T-cell (primary cell): ENCODE results near the gene PPP2R1B. TPM values are rescaled to one million over a fixed set of nuclear protein-coding genes. Genes with fewer than 3 reads are reported as not detected.

Source experiments
- ATAC-seq, 4 experiments: fragments of 200-7000 bp in 3 of 4; fragments of 150-1000 bp in 1 of 4; cut with Tn5 transposase; replicated peaks in 1 of 4; 1 replicate in 3 of 4; 2 replicates in 1 of 4; pipeline ENCODE4 v1.10.0; 2021; ENCODE audit warnings: moderate library complexity in 3 of 4, mild to moderate bottlenecking in 2 of 4, moderate number of reproducible peaks in 1 of 4
- CTCF ChIA-PET, 2 donors: fragments of 300-600 bp; sonication (Branson Sonifier 250); formaldehyde crosslinking; loops; one replicate each; lab custom pipeline; 2022; ENCODE audit warnings: antibody characterized with exemption in 2 of 2; lab: Charles Lee
- POLR2A ChIA-PET, 2 donors: fragments of 300-600 bp; sonication (Branson Sonifier 250); formaldehyde crosslinking; loops; one replicate each; lab custom pipeline; 2022; ENCODE audit warnings: antibody characterized with exemption in 2 of 2; lab: Charles Lee
- DNase-seq, 35 experiments: peaks; one replicate each; pipeline versions ENCODE4 v3.0.0 to v3.0.0-alpha.2; 2013 to 2023
- H3K27ac ChIP-seq: one replicate; pipeline ENCODE4 v1.5.1; 2013; ENCODE audit warnings: low read length
- H3K27me3 ChIP-seq, 2 experiments: replicated peaks in 1 of 2; 1 replicate in 1 of 2; 2 replicates in 1 of 2; pipeline versions ENCODE4 v1.6.1 to v1.7.0; 2013; ENCODE audit warnings: low read length in 1 of 2, mixed read lengths in 1 of 2; ENCODE audit not compliant: control insufficient read depth in 2 of 2, insufficient read depth in 2 of 2; ENCODE audit errors: extremely low read depth in 1 of 2
- H3K36me3 ChIP-seq, 2 donors: 1 replicate in 1 of 2; 2 replicates in 1 of 2; pipeline versions ENCODE4 v1.6.1 to v1.7.0; 2013; ENCODE audit warnings: low read length in 1 of 2; ENCODE audit not compliant: control insufficient read depth in 2 of 2, insufficient read depth in 1 of 2; ENCODE audit errors: extremely low read depth in 1 of 2
- H3K4me1 ChIP-seq, 2 experiments: 1 replicate in 1 of 2; 2 replicates in 1 of 2; pipeline versions ENCODE4 v1.6.1 to v1.7.0; 2013; ENCODE audit warnings: low read length in 2 of 2, mixed read lengths in 1 of 2; ENCODE audit not compliant: insufficient read depth in 2 of 2, control insufficient read depth in 1 of 2; ENCODE audit errors: extremely low read depth in 1 of 2
- H3K4me3 ChIP-seq, 2 donors: 1 replicate in 1 of 2; 2 replicates in 1 of 2; pipeline versions ENCODE4 v1.5.1 to v1.7.0; 2013; ENCODE audit warnings: mild to moderate bottlenecking in 2 of 2, low read length in 1 of 2, moderate library complexity in 1 of 2; ENCODE audit not compliant: control insufficient read depth in 1 of 2; ENCODE audit errors: extremely low read depth in 1 of 2
- H3K9me3 ChIP-seq: 2 replicates; pipeline ENCODE4 v1.7.0; 2013
- H3K27ac Mint-ChIP-seq, 2 donors: one replicate each; pipeline ENCODE4 v1.8.0; 2020 to 2021; ENCODE audit warnings: mild to moderate bottlenecking in 2 of 2, mixed read lengths in 2 of 2
- H3K27me3 Mint-ChIP-seq, 2 donors: one replicate each; pipeline ENCODE4 v1.8.0; 2021 to 2022; ENCODE audit warnings: mixed read lengths in 2 of 2
- H3K36me3 Mint-ChIP-seq: one replicate; pipeline ENCODE4 v1.8.0; 2021; ENCODE audit warnings: mixed read lengths
- H3K4me1 Mint-ChIP-seq, 3 donors: one replicate each; pipeline ENCODE4 v1.8.0; 2020 to 2022; ENCODE audit warnings: mixed read lengths in 3 of 3, mild to moderate bottlenecking in 1 of 3
- H3K4me3 Mint-ChIP-seq, 3 donors: one replicate each; pipeline ENCODE4 v1.8.0; 2020 to 2022; ENCODE audit warnings: mild to moderate bottlenecking in 3 of 3, mixed read lengths in 3 of 3, moderate library complexity in 3 of 3
- H3K9me3 Mint-ChIP-seq, 3 donors: one replicate each; pipeline ENCODE4 v1.8.0; 2020 to 2022; ENCODE audit warnings: mixed read lengths in 3 of 3
- WGBS: methylation state at CpG from one replicate; pipeline ENCODE4 v1.1.5; 2013; ENCODE audit warnings: missing lambda C conversion rate; ENCODE audit not compliant: insufficient coverage; 5-methylcytosine and 5-hydroxymethylcytosine counted together
- total RNA-seq, 35 experiments: library from RNA in 6 of 35; stranded (reverse) in 6 of 35; fragments of 120-200 nt in 1 of 35; gene quantifications; one replicate each; pipeline versions ENCODE4 v1.2.1 to v1.2.4 and lab custom pipeline; 2013 to 2026

The PPP2R1B gene
- total RNA-seq (10 to 100 TPM; 34.2 to 44.1 (median 37.4) TPM), total RNA-seq (lab: John Stamatoyannopoulos, UW) (42.3 to 104 (median 60.4) reads per million in 29 experiments)
- 23.3 TPM for total RNA-seq (2013)

- H3K4me1 ChIP-seq, result peaks cover 8 to 15% of the 10 kb centered on the region in 2 experiments
- peaks cover 17% of the 10 kb centered on the region for H3K36me3 Mint-ChIP-seq
- ChIA-PET CTCF (interaction anchor here (0.6 to 3.0 kb wide), 8 partner anchors 10 to 179 kb away, joined by 3 to 23 read pairs (median 8); partner anchors contain the start of gene ALG9 (in 1 of the 2)), POLR2A (interaction anchor here (0.6 to 0.9 kb wide), 4 partner anchors 12 to 116 kb away, joined by 3 to 4 read pairs (median 3); no protein-coding TSS in a partner anchor)
- H3K9me3 ChIP-seq, result no peaks in the 10 kb centered on the region
- H3K27ac ChIP-seq, result peak within 1 kb of the TSS; percentile 65
- H3K4me3 Mint-ChIP-seq, result peak within 1 kb of the TSS; percentile 82 to 100 (median 99)
- peak within 1 kb of the TSS; percentile 94 for H3K4me3 ChIP-seq
- peaks cover 38 to 41% (median 39%) of the 10 kb centered on the region in 3 donors for H3K4me1 Mint-ChIP-seq
- under 1% methylated on average over 60 of the region's 61 CpGs for WGBS
- peaks cover 3 to 22% of the 10 kb centered on the region in 2 donors for H3K36me3 ChIP-seq
- no peaks in the 10 kb centered on the region for H3K9me3 Mint-ChIP-seq
- no peaks in the 10 kb centered on the region for H3K27me3 ChIP-seq
- DNase-seq, result peak; percentile 27 to 80 (median 58)
- no peaks in the 10 kb centered on the region for H3K27me3 Mint-ChIP-seq
- H3K27ac Mint-ChIP-seq, result peak within 1 kb of the TSS; percentile 93 to 96
- ATAC-seq, result peak; percentile 98 to 99 (median 98)
Observed at GRCh38 chr11:111765984-111766833, at the start of gene PPP2R1B. PPP2R1B (minus strand) TSS chr11:111766389; CDS start chr11:111766361, 28 bp downstream.

- H3K36me3 Mint-ChIP-seq, result peaks cover 48% of the 10 kb centered on the region
- no peak overlapping the region for H3K4me3 Mint-ChIP-seq
- H3K27ac Mint-ChIP-seq, result no peak overlapping the region
- peaks cover 0 to 4% (median 2%) of the 10 kb centered on the region in 3 donors for H3K4me1 Mint-ChIP-seq
- ChIA-PET CTCF (no interaction called here), POLR2A (no interaction called here)
- Histone ChIP-seq H3K4me3 (no peak overlapping the region), H3K9me3 (no peaks in the 10 kb centered on the region), H3K27me3 (no peaks in the 10 kb centered on the region), H3K4me1 (no peaks in the 10 kb centered on the region), H3K27ac (no peak overlapping the region), H3K36me3 (peaks cover 0 to 2% of the 10 kb centered on the region in 2 donors)
- no peaks in the 10 kb centered on the region for H3K9me3 Mint-ChIP-seq
- DNase-seq (no peak), ATAC-seq (no peak)
- H3K27me3 Mint-ChIP-seq, result no peaks in the 10 kb centered on the region
- no CpG with 5 or more reads among the region's 1 CpG for WGBS
Observed at GRCh38 chr11:111815489-111815888, 49.3 kb upstream of the PPP2R1B start.

DNA sequence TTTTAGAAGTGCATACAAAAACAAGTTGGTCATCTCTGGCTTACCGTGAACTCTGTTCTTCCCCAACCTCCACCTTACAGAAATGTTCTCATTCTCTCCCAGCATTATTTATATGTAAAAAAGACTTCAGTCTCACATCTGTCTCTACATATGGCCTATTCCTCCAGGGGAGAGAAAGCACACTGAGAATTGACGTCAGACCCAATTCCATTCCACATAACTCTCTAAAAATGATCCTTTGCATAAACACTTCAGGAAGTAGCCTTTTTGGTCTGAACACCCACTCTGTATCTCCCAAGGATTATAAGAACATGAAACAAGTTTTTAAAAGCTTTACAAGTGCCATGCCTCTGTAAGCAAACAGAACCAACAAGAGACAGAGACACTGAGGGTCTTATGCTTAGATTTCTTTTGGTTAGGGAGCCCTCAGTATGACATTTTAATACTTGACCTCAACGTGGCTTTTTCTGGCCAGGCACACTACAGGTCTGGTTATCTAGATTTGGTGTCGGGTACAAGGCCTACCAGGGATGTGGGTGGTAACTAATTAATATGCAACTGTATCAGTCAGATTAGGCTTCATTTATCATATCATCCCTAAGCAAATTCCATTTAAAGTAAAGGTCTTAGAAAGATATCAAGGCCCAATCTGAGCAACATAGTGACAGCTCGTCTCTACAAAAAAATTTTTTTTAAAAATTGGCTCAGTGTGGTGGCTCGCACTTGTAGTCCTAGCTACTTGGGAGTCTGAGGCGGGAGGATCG, 48.5 kb upstream of the PPP2R1B start:
- peaks cover 0 to 4% (median 2%) of the 10 kb centered on the region in 3 donors for H3K4me1 Mint-ChIP-seq
- Histone ChIP-seq H3K4me3 (no peak overlapping the region), H3K27ac (no peak overlapping the region), H3K4me1 (no peaks in the 10 kb centered on the region), H3K9me3 (no peaks in the 10 kb centered on the region), H3K36me3 (peaks cover 0 to 2% of the 10 kb centered on the region in 2 donors), H3K27me3 (no peaks in the 10 kb centered on the region)
- ChIA-PET POLR2A (no interaction called here), CTCF (no interaction called here)
- no peak overlapping the region for H3K27ac Mint-ChIP-seq
- no peak for DNase-seq
- no peaks in the 10 kb centered on the region for H3K9me3 Mint-ChIP-seq
- no peaks in the 10 kb centered on the region for H3K27me3 Mint-ChIP-seq
- H3K36me3 Mint-ChIP-seq, result peaks cover 52% of the 10 kb centered on the region
- no peak overlapping the region for H3K4me3 Mint-ChIP-seq
- ATAC-seq, result no peak
- 100% methylated on average over 5 of the region's 8 CpGs for WGBS

DNA sequence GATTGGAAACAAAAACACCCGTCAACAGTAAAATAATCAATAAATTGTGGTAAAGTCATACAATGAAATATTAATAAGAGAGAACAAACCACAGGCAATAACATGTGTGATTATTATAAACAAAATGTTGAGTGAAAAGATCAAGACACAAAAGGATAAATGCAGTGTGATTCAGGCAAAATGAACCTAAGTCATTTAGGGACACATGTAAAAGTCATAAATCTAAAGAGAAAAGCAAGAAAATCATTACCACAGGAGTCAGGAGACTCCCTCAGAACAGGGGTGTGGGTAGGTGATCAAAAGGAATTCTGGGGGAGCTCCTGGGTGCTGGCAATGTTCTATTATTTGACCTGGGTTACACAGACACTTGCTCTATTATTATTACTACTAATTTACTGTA, 47.9 kb upstream of the PPP2R1B start:
- H3K36me3 ChIP-seq, result peaks cover 0 to 2% of the 10 kb centered on the region in 2 donors
- ChIA-PET CTCF (no interaction called here), POLR2A (no interaction called here)
- no peaks in the 10 kb centered on the region for H3K4me1 ChIP-seq
- DNase-seq (no peak), ATAC-seq (no peak)
- no peak overlapping the region for H3K27ac ChIP-seq
- Mint-ChIP-seq H3K27ac (no peak overlapping the region), H3K4me3 (no peak overlapping the region), H3K9me3 (no peaks in the 10 kb centered on the region), H3K27me3 (no peaks in the 10 kb centered on the region), H3K36me3 (peaks cover 53% of the 10 kb centered on the region), H3K4me1 (peaks cover 0 to 4% (median 2%) of the 10 kb centered on the region in 3 donors)
- H3K9me3 ChIP-seq, result no peaks in the 10 kb centered on the region
- no peak overlapping the region for H3K4me3 ChIP-seq
- WGBS, result no CpG with 5 or more reads among the region's 1 CpG
- no peaks in the 10 kb centered on the region for H3K27me3 ChIP-seq

DNA sequence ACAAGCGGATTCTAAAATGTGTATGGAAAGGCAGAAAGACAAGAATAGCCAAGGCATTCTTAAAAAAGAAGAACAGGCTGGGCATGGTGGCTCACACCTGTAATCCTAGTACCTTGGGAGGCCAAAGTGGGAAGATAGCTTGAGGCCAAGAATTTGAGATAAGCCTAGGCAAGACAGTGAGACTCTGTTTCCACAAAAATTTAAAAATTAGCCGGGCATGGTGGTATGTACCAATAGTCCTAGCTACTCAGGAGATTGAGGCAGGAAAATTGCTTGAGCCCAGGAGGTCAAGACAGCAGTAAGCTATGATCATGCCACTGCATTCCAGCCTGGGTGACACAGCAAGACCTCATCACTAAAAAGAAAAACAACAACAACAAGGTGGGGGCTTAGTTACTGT, 46.0 kb upstream of the PPP2R1B start:
- H3K27ac Mint-ChIP-seq, result no peak overlapping the region
- no peak overlapping the region for H3K4me3 Mint-ChIP-seq
- Histone ChIP-seq H3K4me1 (no peaks in the 10 kb centered on the region), H3K27me3 (no peaks in the 10 kb centered on the region), H3K36me3 (peaks cover 10 to 17% of the 10 kb centered on the region in 2 donors), H3K9me3 (no peaks in the 10 kb centered on the region), H3K4me3 (no peak overlapping the region), H3K27ac (no peak overlapping the region)
- WGBS, result 100% methylated on average over 1 of the region's 2 CpGs
- DNase-seq (no peak), ATAC-seq (no peak)
- no peaks in the 10 kb centered on the region for H3K27me3 Mint-ChIP-seq
- peaks cover 60% of the 10 kb centered on the region for H3K36me3 Mint-ChIP-seq
- ChIA-PET CTCF (no interaction called here), POLR2A (no interaction called here)
- no peaks in the 10 kb centered on the region for H3K9me3 Mint-ChIP-seq
- H3K4me1 Mint-ChIP-seq, result peaks cover 0 to 4% (median 2%) of the 10 kb centered on the region in 3 donors

- WGBS, result no CpG with 5 or more reads among the region's 2 CpGs
- no peak overlapping the region for H3K27ac ChIP-seq
- DNase-seq (no peak), ATAC-seq (no peak)
- H3K4me3 ChIP-seq, result no peak overlapping the region
- H3K9me3 ChIP-seq, result no peaks in the 10 kb centered on the region
- Mint-ChIP-seq H3K27me3 (no peaks in the 10 kb centered on the region), H3K4me3 (no peak overlapping the region), H3K27ac (no peak overlapping the region), H3K4me1 (peaks cover 0 to 4% (median 2%) of the 10 kb centered on the region in 3 donors), H3K9me3 (no peaks in the 10 kb centered on the region), H3K36me3 (peaks cover 61% of the 10 kb centered on the region)
- CTCF ChIA-PET, result no interaction called here
- H3K4me1 ChIP-seq, result no peaks in the 10 kb centered on the region
- H3K27me3 ChIP-seq, result no peaks in the 10 kb centered on the region
- POLR2A ChIA-PET, result no interaction called here
- H3K36me3 ChIP-seq, result peaks cover 10 to 15% of the 10 kb centered on the region in 2 donors
Observed at GRCh38 chr11:111811445-111811844, 45.3 kb upstream of the PPP2R1B start.
